Glutamatergic neuron (in vitro differentiated cells): ENCODE results near the gene CEACAM20. TPM values are rescaled to one million over a fixed set of nuclear protein-coding genes. Genes with fewer than 3 reads are reported as not detected.
A peak's percentile ranks its signal among the peaks of the same experiment; 100 is the strongest.
"Not testable (repeated sequence)": the region's sequence is repeated elsewhere in the genome, so short reads cannot be mapped to it uniquely, and the experiment has no call there.

ENCODE experiments used
- DNase-seq: peaks from one replicate; pipeline ENCODE4 v3.0.0; 2022
- H3K27ac Mint-ChIP-seq: one replicate; pipeline ENCODE4 v1.8.0; 2020; ENCODE audit warnings: mild to moderate bottlenecking, mixed read lengths, inconsistent platforms; ENCODE audit not compliant: unreplicated experiment
- H3K27me3 Mint-ChIP-seq: one replicate; pipeline ENCODE4 v1.8.0; 2020; ENCODE audit warnings: mild to moderate bottlenecking, moderate library complexity, mixed read lengths, inconsistent platforms; ENCODE audit not compliant: unreplicated experiment
- H3K36me3 Mint-ChIP-seq: one replicate; pipeline ENCODE4 v1.8.0; 2020; ENCODE audit warnings: mild to moderate bottlenecking, mixed read lengths, inconsistent platforms; ENCODE audit not compliant: unreplicated experiment
- H3K4me1 Mint-ChIP-seq: one replicate; pipeline ENCODE4 v1.8.0; 2020; ENCODE audit warnings: mild to moderate bottlenecking, low read depth, mixed read lengths, inconsistent platforms; ENCODE audit not compliant: unreplicated experiment
- H3K4me3 Mint-ChIP-seq: one replicate; pipeline ENCODE4 v1.8.0; 2020; ENCODE audit warnings: mild to moderate bottlenecking, mixed read lengths, inconsistent platforms; ENCODE audit not compliant: unreplicated experiment
- H3K9me3 Mint-ChIP-seq: one replicate; pipeline ENCODE4 v1.8.0; 2020; ENCODE audit warnings: mild to moderate bottlenecking, moderate library complexity, mixed read lengths, inconsistent platforms; ENCODE audit not compliant: unreplicated experiment
- CTCF ChIP-seq: fragments of 200-600 bp; sonication (generic); IDR thresholded peaks from one replicate; pipeline ENCODE4 v1.5.0; 2021; ENCODE audit not compliant: partially characterized antibody, unreplicated experiment
- total RNA-seq: library from RNA; stranded (reverse); fragmentation: NEBNext Ultra II Directional; extraction: Animal tissue kit (Norgen Biotek cat#: 25700); gene quantifications from one replicate; pipeline ENCODE4 v1.2.1, GENCODE V29; 2021; ENCODE audit not compliant: unreplicated experiment

The CEACAM20 gene
- total RNA-seq, 1 donor from 2014 or later, result not detected

- peak overlapping the region; percentile 96 for H3K4me3 Mint-ChIP-seq
- H3K27ac Mint-ChIP-seq, result peak overlapping the region; percentile 84
- peaks cover 19% of the 10 kb centered on the region for H3K9me3 Mint-ChIP-seq
- H3K27me3 Mint-ChIP-seq, result peaks cover 12% of the 10 kb centered on the region
- no peak for TF ChIP-seq CTCF
- H3K36me3 Mint-ChIP-seq, result peaks cover 39% of the 10 kb centered on the region
- peaks cover 8% of the 10 kb centered on the region for H3K4me1 Mint-ChIP-seq
- no peak for DNase-seq
Measured at GRCh38 chr19:44499559-44499958, 29.9 kb downstream of the CEACAM20 start.

GRCh38 chr19:44498988-44499387, 30.5 kb downstream of the CEACAM20 start:
- no peak for TF ChIP-seq CTCF
- Mint-ChIP-seq H3K27ac (no peak overlapping the region), H3K9me3 (peaks cover 19% of the 10 kb centered on the region), H3K4me3 (peak overlapping the region; percentile 96), H3K36me3 (peaks cover 45% of the 10 kb centered on the region), H3K4me1 (peaks cover 8% of the 10 kb centered on the region), H3K27me3 (peaks cover 13% of the 10 kb centered on the region)
- no peak for DNase-seq

GRCh38 chr19:44496711-44497110, 32.8 kb downstream of the CEACAM20 start:
- Mint-ChIP-seq H3K4me3 (no peak overlapping the region), H3K36me3 (peaks cover 67% of the 10 kb centered on the region), H3K9me3 (peaks cover 29% of the 10 kb centered on the region), H3K27me3 (peaks cover 11% of the 10 kb centered on the region), H3K27ac (no peak overlapping the region), H3K4me1 (peaks cover 8% of the 10 kb centered on the region)
- no peak for DNase-seq
- TF ChIP-seq CTCF, result no peak

- no peak for TF ChIP-seq CTCF
- peak overlapping the region; percentile 17 for H3K27ac Mint-ChIP-seq
- H3K27me3 Mint-ChIP-seq, result peaks cover 21% of the 10 kb centered on the region
- H3K9me3 Mint-ChIP-seq, result peaks cover 68% of the 10 kb centered on the region
- H3K4me3 Mint-ChIP-seq, result no peak overlapping the region
- no peaks in the 10 kb centered on the region for H3K4me1 Mint-ChIP-seq
- H3K36me3 Mint-ChIP-seq, result peaks cover 94% of the 10 kb centered on the region
- DNase-seq, result no peak
Measured at GRCh38 chr19:44476559-44477408, 52.7 kb downstream of the CEACAM20 start.

GRCh38 chr19:44468730-44469129, 60.7 kb downstream of the CEACAM20 start:
- Mint-ChIP-seq H3K36me3 (peaks cover 49% of the 10 kb centered on the region), H3K27me3 (peaks cover 11% of the 10 kb centered on the region), H3K9me3 (peaks cover 26% of the 10 kb centered on the region)
- not testable (repeated sequence) for H3K4me1 Mint-ChIP-seq, H3K4me3 Mint-ChIP-seq, H3K27ac Mint-ChIP-seq, DNase-seq

- H3K36me3 Mint-ChIP-seq, result peaks cover 12% of the 10 kb centered on the region
- not testable (repeated sequence) for H3K27me3 Mint-ChIP-seq, H3K9me3 Mint-ChIP-seq, H3K4me3 Mint-ChIP-seq, DNase-seq, H3K4me1 Mint-ChIP-seq, H3K27ac Mint-ChIP-seq
Measured at GRCh38 chr19:44462600-44463286, 66.7 kb downstream of the CEACAM20 start.
